CD4-positive, CD25-positive, alpha-beta regulatory T cell (primary cell): ENCODE measurements around the gene PTGDR2. TPM values are rescaled to one million over a fixed set of nuclear protein-coding genes. Genes with fewer than 3 reads are reported as not detected.

ENCODE experiments used
- ATAC-seq, 2 donors: fragments of 150-1000 bp; cut with Tn5 transposase; one replicate each; pipeline ENCODE4 v1.10.0; 2021; ENCODE audit warnings: low read depth in 2 of 2, moderate number of reproducible peaks in 2 of 2, moderate library complexity in 1 of 2
- DNase-seq, 3 donors: peaks; one replicate each; pipeline versions ENCODE4 v3.0.0 to v3.0.0-alpha.2; 2012 to 2022; ENCODE audit warnings: mixed read lengths in 1 of 3
- H3K27ac ChIP-seq: one replicate; pipeline ENCODE4 v1.7.0; 2013; ENCODE audit warnings: mild to moderate bottlenecking, low read length; ENCODE audit not compliant: insufficient read depth, poor library complexity, severe bottlenecking
- H3K27me3 ChIP-seq: one replicate; pipeline ENCODE4 v1.7.0; 2013; ENCODE audit warnings: low read length; ENCODE audit not compliant: control insufficient read depth, insufficient read depth
- H3K36me3 ChIP-seq: one replicate; pipeline ENCODE4 v1.7.0; 2013; ENCODE audit warnings: mild to moderate bottlenecking, low read length, moderate library complexity; ENCODE audit not compliant: control insufficient read depth, insufficient read depth
- H3K4me1 ChIP-seq: 2 replicates; pipeline ENCODE4 v1.7.0; 2013; ENCODE audit warnings: mild to moderate bottlenecking, low read length; ENCODE audit not compliant: insufficient read depth, control insufficient read depth, poor library complexity, severe bottlenecking
- H3K4me3 ChIP-seq: one replicate; pipeline ENCODE4 v1.7.0; 2013; ENCODE audit warnings: low read depth, mild to moderate bottlenecking, low read length, moderate library complexity
- H3K9me3 ChIP-seq, 2 experiments: 1 replicate in 1 of 2; 2 replicates in 1 of 2; pipeline ENCODE4 v1.7.0; 2013; ENCODE audit warnings: low read length in 2 of 2, mild to moderate bottlenecking in 1 of 2, moderate library complexity in 1 of 2; ENCODE audit not compliant: control insufficient read depth in 2 of 2
- H3K27ac Mint-ChIP-seq, 3 donors: one replicate each; pipeline ENCODE4 v1.8.0; 2020 to 2022; ENCODE audit warnings: mild to moderate bottlenecking in 3 of 3, mixed read lengths in 3 of 3, moderate library complexity in 2 of 3
- H3K27me3 Mint-ChIP-seq: one replicate; pipeline ENCODE4 v1.8.0; 2022; ENCODE audit warnings: mild to moderate bottlenecking, mixed read lengths
- H3K36me3 Mint-ChIP-seq: one replicate; pipeline ENCODE4 v1.8.0; 2020; ENCODE audit warnings: mixed read lengths
- H3K4me1 Mint-ChIP-seq, 4 donors: one replicate each; pipeline ENCODE4 v1.8.0; 2020 to 2022; ENCODE audit warnings: mixed read lengths in 4 of 4, mild to moderate bottlenecking in 1 of 4
- H3K4me3 Mint-ChIP-seq, 4 donors: one replicate each; pipeline ENCODE4 v1.8.0; 2020 to 2022; ENCODE audit warnings: mild to moderate bottlenecking in 4 of 4, mixed read lengths in 4 of 4, moderate library complexity in 3 of 4
- H3K9me3 Mint-ChIP-seq, 7 donors: one replicate each; pipeline ENCODE4 v1.8.0; 2020 to 2022; ENCODE audit warnings: mixed read lengths in 7 of 7, mild to moderate bottlenecking in 3 of 7, moderate library complexity in 2 of 7
- polyA plus RNA-seq, 4 donors: library from polyadenylated mRNA; unstranded; fragments of 300-500 nt; fragmentation: Illumina TruSeq; gene quantifications; one replicate each; pipeline ENCODE4 v1.2.3, GENCODE V29; 2021
- total RNA-seq: library from RNA; stranded (reverse); gene quantifications from one replicate; pipeline ENCODE4 v1.2.3, GENCODE V29; 2022

PTGDR2 gene
- 2.3 TPM for total RNA-seq
- polyA plus RNA-seq = 1 to 10 TPM in 3 of 4 donors, under 1 TPM in 1; 0.81 to 1.4 (median 1.1) TPM

DNA sequence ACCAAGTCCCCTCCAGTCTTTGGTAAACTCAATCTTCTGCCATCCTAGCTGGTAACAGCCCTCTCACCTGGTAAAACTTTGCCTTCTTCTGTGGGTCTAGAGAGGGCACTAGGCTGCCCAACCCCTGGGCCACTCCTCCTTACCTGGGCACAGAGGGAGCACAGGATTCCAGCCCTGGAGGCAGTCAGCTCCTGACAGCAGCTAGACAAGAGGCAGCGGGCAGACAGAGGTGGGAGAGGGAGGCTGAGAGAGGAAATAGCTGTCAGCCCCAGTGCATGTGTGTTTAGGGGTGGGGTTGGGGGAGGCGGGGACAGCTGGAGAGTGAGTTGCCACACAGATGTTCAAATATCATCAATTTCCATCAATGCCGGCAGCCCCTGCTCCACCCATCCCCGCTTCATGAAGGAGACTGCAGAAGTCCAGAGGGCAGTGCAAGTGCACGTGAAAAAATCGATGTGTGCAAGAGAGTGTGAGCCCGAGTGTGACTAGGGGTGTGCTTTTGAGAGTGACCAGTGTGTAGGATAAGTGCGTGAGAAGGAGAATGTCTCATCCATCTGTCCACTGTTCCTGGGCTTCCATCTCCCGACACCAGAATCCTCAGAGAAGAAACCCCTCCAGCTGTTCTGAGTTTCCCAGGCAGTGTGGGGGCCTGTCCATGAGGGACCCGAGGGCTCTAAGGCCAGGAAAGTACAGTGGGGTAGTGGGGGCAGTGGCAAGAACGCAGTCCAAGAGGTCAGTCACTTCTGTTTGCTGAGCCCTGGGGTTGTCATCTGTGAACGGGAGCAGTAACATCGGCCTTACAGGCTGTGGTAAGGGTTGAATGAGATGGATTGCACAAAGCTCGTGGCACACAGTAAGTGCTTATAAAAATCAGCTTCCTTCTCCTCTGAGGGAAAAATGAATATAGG lies at the start of gene PTGDR2:
PTGDR2 (minus strand) TSS at position 225 of the 908 bp plus-strand sequence. CDS start 2,228 bp downstream, outside the sequence.
- peaks cover 13% of the 10 kb centered on the region for H3K4me1 ChIP-seq
- H3K36me3 Mint-ChIP-seq = peaks cover 10% of the 10 kb centered on the region
- H3K9me3 ChIP-seq = no peaks in the 10 kb centered on the region
- peaks cover 7% of the 10 kb centered on the region for H3K36me3 ChIP-seq
- H3K9me3 Mint-ChIP-seq = no peaks in the 10 kb centered on the region
- H3K4me3 Mint-ChIP-seq = no peak within 1 kb of the TSS
- peak within 1 kb of the TSS in 2 of 3 donors; percentile 43 to 48 for H3K27ac Mint-ChIP-seq
- peaks cover 0 to 20% (median 9%) of the 10 kb centered on the region in 4 donors for H3K4me1 Mint-ChIP-seq
- ATAC-seq (peak in 1 of 2 donors; percentile 28), DNase-seq (no peak)
- H3K4me3 ChIP-seq = no peak within 1 kb of the TSS
- no peaks in the 10 kb centered on the region for H3K27me3 ChIP-seq
- no peaks in the 10 kb centered on the region for H3K27me3 Mint-ChIP-seq
- no peak within 1 kb of the TSS for H3K27ac ChIP-seq

DNA sequence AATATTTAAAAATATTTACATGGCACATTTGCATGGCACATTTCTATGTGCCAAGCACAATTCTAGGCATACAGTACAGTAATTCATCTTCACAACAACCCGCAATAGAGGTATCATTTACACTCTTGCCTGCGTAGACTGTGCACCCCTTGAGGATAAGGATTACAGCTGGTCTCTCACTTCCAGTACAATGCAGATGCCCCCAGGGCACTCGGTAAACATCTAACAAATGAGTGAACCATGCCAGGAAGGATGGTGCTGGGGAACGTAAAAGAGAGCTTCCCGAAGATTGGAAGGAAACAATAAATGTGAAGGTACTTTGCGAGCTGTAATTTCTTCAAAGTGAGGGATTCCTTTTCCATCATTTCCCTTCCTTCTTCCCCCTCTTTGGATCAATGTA lies 49.3 kb upstream of the PTGDR2 start:
- peak overlapping the region; percentile 90 to 97 (median 93) for H3K27ac Mint-ChIP-seq
- ATAC-seq (no peak), DNase-seq (no peak)
- Histone ChIP-seq H3K9me3 (no peaks in the 10 kb centered on the region), H3K4me1 (peaks cover 34% of the 10 kb centered on the region), H3K27ac (peak overlapping the region; percentile 91), H3K27me3 (peaks cover 9% of the 10 kb centered on the region), H3K36me3 (peaks cover 39% of the 10 kb centered on the region), H3K4me3 (peak overlapping the region; percentile 84)
- peaks cover 0 to 2% (median 0%) of the 10 kb centered on the region in 7 donors for H3K9me3 Mint-ChIP-seq
- peaks cover 17% of the 10 kb centered on the region for H3K36me3 Mint-ChIP-seq
- H3K4me3 Mint-ChIP-seq = peak overlapping the region; percentile 88 to 93 (median 91)
- peaks cover 15 to 49% (median 32%) of the 10 kb centered on the region in 4 donors for H3K4me1 Mint-ChIP-seq
- peaks cover 10% of the 10 kb centered on the region for H3K27me3 Mint-ChIP-seq

DNA sequence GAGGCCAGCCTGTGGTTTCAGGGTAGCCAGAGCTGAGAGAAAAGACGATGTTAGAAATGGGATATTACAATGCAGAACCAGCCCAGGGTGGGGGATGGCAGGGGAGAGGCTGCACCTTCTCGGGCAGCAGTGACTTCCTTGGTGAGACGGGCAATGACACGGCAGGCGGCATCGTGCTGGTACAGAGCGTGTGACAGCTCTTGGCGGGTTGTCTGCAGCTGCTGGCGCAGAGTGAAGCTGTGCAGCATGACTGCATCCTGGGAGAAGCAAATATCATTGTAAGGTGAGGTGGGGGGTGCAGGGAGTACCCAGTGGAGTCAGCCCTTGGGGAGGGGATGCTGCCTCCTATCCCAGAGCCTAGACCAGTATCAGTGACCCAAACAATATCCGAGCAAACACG lies 46.9 kb upstream of the PTGDR2 start:
- Mint-ChIP-seq H3K36me3 (peaks cover 29% of the 10 kb centered on the region), H3K4me1 (peaks cover 22 to 45% (median 32%) of the 10 kb centered on the region in 4 donors), H3K27ac (peak overlapping the region in 2 of 3 donors; percentile 59 to 71), H3K27me3 (no peaks in the 10 kb centered on the region), H3K9me3 (peaks cover 0 to 2% (median 0%) of the 10 kb centered on the region in 7 donors), H3K4me3 (peak overlapping the region in 1 of 4 donors; percentile 22)
- H3K4me1 ChIP-seq = peaks cover 32% of the 10 kb centered on the region
- H3K36me3 ChIP-seq = peaks cover 58% of the 10 kb centered on the region
- ATAC-seq (no peak), DNase-seq (no peak)
- no peaks in the 10 kb centered on the region for H3K9me3 ChIP-seq
- H3K27ac ChIP-seq = no peak overlapping the region
- no peak overlapping the region for H3K4me3 ChIP-seq
- H3K27me3 ChIP-seq = no peaks in the 10 kb centered on the region

DNA sequence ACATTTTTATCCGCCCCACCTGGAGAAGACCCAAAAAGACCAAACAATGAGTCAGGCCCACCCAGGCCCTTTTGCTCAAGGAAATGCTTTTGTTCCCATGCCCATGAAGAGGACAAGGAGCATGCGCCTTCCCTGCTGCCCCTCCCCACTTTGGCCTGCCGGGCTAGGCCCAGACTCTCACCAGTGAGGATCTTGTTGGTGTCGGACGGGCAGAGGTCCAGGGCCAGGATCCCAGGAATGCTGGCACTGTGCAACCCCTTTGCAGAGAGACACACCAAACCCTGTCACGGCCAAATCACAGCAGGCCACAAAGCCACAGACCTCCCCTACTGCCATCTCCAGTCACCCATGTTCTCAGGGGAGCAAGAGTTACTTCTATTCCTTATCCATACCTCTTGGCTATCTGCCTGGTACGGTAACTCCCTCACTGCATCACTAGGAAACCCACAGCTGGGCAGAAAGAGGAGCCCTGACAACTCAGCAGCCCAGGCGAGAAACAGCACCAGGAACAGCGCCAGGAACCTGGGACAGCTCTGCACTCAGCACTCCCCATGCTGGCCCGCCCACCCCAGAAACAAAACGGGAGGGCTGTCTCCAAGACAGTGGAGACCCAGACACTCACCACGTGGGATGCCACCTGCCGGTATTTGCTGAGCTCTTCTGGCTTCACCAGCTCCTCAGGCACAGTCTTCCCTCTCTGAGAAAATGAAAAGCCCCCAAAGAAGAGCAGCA lies 45.1 kb upstream of the PTGDR2 start:
- no peak overlapping the region for H3K27ac Mint-ChIP-seq
- H3K9me3 Mint-ChIP-seq = no peaks in the 10 kb centered on the region
- ATAC-seq (no peak), DNase-seq (no peak)
- peaks cover 40% of the 10 kb centered on the region for H3K36me3 Mint-ChIP-seq
- Histone ChIP-seq H3K36me3 (peaks cover 76% of the 10 kb centered on the region), H3K4me3 (no peak overlapping the region), H3K4me1 (peaks cover 17% of the 10 kb centered on the region), H3K9me3 (no peaks in the 10 kb centered on the region), H3K27me3 (no peaks in the 10 kb centered on the region), H3K27ac (no peak overlapping the region)
- H3K4me3 Mint-ChIP-seq = no peak overlapping the region
- H3K27me3 Mint-ChIP-seq = no peaks in the 10 kb centered on the region
- H3K4me1 Mint-ChIP-seq = peaks cover 18 to 32% (median 24%) of the 10 kb centered on the region in 4 donors

DNA sequence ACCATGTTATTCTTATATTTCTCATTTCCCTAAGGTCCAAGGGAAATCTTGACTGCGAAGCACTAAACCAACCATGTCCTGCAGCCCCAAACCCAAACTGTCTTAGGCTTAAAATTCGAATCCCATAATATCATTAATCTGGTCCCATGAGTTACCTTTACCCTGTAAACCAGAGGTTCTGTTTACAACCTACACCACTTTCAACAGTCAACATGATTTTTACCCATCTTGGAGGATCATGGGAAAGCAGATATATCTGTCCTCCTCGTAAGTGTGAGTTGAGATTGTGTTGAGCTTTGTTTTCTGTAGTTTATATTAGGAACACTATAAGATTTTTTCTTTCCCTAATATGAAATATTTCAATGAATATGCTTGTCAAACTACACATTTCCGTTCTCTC lies 44.2 kb upstream of the PTGDR2 start:
- no peak overlapping the region for H3K27ac Mint-ChIP-seq
- H3K4me3 Mint-ChIP-seq = peak overlapping the region in 2 of 4 donors; percentile 32 to 79
- H3K27me3 Mint-ChIP-seq = no peaks in the 10 kb centered on the region
- peaks cover 10 to 23% (median 17%) of the 10 kb centered on the region in 4 donors for H3K4me1 Mint-ChIP-seq
- no peaks in the 10 kb centered on the region for H3K9me3 Mint-ChIP-seq
- H3K27me3 ChIP-seq = no peaks in the 10 kb centered on the region
- H3K4me3 ChIP-seq = no peak overlapping the region
- H3K36me3 ChIP-seq = peaks cover 85% of the 10 kb centered on the region
- no peaks in the 10 kb centered on the region for H3K9me3 ChIP-seq
- H3K27ac ChIP-seq = no peak overlapping the region
- peaks cover 48% of the 10 kb centered on the region for H3K36me3 Mint-ChIP-seq
- DNase-seq = no peak
- H3K4me1 ChIP-seq = peaks cover 9% of the 10 kb centered on the region
- ATAC-seq = no peak

DNA sequence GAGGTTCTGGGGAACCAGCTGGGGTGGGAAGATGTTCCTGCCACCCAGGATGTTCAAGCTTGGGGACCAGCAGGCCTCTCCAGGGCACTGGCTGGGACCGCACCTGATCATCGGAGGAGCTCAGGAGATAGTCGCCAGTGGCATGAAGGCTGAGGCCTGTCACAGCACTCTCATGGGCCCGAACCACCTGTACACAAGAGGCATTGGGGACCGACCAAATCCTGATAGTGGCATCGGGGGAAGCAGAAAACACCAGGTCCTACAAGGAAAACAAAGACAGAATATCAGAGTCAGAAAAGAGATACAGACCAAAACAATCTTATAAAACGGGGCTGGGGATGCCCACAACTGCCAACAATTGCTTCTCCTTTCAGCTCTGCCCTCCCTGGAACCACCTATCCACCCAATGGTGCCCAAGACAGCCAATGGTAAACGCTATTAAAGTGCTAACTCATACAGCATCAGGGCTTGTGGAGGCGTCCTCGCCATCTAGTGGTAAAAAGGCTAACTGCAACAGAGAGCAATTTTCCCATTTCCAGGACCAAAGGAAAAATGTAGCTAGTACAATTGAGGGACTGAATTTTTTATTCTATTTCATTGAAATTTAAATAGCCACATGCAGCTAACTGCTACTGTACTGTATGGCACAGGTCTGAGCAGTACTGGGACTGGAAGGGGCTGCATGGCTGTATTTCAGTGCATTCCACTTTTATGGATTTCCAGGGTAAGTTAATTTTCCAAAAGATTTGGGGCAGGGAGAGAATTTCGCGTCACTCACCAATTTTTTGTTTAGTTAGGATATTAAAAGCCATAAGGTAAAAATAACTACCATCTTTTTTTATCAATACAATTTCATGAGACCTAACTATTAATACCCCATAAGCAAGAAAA lies 43.5 kb upstream of the PTGDR2 start:
- Histone ChIP-seq H3K36me3 (peaks cover 91% of the 10 kb centered on the region), H3K9me3 (no peaks in the 10 kb centered on the region), H3K4me1 (peaks cover 2% of the 10 kb centered on the region), H3K27me3 (no peaks in the 10 kb centered on the region), H3K4me3 (no peak overlapping the region), H3K27ac (no peak overlapping the region)
- Mint-ChIP-seq H3K27me3 (no peaks in the 10 kb centered on the region), H3K4me3 (peak overlapping the region in 2 of 4 donors; percentile 33 to 79), H3K9me3 (no peaks in the 10 kb centered on the region), H3K36me3 (peaks cover 51% of the 10 kb centered on the region), H3K27ac (no peak overlapping the region), H3K4me1 (peaks cover 10 to 17% (median 13%) of the 10 kb centered on the region in 4 donors)
- peak in 2 of 3 donors; percentile 45 to 56 for DNase-seq
- peak; percentile 73 to 75 for ATAC-seq

DNA sequence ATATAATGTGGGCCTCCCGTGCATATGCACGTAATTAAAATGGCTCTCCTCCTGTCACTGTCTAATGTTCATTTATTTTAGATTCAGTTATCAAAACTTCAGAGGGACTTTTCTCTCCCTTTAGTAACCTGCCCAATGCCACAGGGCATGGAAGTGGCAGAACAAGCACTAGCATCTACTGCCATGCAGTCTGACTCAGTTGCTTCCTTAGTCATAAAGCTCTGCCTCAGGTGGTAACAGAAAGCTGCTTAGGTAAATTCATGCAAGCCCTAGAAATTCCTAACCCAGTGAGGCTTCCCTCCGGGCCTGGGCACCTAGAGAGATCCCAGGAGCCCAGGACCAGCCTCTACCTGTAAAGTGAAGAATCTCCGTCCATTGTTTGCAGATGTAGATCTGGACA lies 41.7 kb upstream of the PTGDR2 start:
- Histone ChIP-seq H3K4me1 (no peaks in the 10 kb centered on the region), H3K27me3 (no peaks in the 10 kb centered on the region), H3K4me3 (no peak overlapping the region), H3K27ac (no peak overlapping the region), H3K9me3 (no peaks in the 10 kb centered on the region), H3K36me3 (peaks cover 90% of the 10 kb centered on the region)
- DNase-seq (no peak), ATAC-seq (no peak)
- Mint-ChIP-seq H3K27ac (peak overlapping the region in 1 of 3 donors; percentile 74), H3K27me3 (no peaks in the 10 kb centered on the region), H3K4me1 (peaks cover 2 to 10% (median 6%) of the 10 kb centered on the region in 4 donors), H3K36me3 (peaks cover 56% of the 10 kb centered on the region), H3K9me3 (no peaks in the 10 kb centered on the region), H3K4me3 (no peak overlapping the region)
